GM21737 (cell line): ENCODE data around the gene RAB44.
"Not testable (repeated sequence)": the region's sequence is repeated elsewhere in the genome, so short reads cannot be mapped to it uniquely, and the experiment has no call there.

ENCODE experiments used
- ATAC-seq: cut with Tn5 transposase; IDR thresholded peaks from one replicate; pipeline ENCODE4 v1.9.1; 2021; ENCODE audit warnings: mild to moderate bottlenecking, moderate library complexity; ENCODE audit not compliant: unreplicated experiment

The RAB44 gene

DNA sequence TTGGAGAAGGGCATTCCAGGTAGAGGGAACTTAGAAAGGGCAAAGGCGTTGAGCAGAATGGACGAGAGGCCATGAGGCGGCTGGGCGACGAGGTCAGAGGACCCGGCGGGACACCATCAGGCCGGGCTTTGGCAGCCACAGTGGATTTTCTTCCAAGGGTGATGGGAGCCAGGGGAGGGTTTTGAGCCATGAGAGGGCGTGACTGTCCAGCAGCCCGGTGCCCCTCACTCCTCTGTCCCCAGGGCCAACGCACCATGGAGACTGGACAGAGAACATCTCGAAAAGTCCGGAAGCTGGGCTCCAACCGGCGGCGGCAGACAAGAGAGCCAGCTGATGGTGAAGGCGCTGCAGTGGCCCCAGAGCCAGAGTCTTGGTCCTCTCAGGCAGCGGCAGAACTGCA is 6.4 kb downstream of the RAB44 start:
- ATAC-seq: no peak

DNA sequence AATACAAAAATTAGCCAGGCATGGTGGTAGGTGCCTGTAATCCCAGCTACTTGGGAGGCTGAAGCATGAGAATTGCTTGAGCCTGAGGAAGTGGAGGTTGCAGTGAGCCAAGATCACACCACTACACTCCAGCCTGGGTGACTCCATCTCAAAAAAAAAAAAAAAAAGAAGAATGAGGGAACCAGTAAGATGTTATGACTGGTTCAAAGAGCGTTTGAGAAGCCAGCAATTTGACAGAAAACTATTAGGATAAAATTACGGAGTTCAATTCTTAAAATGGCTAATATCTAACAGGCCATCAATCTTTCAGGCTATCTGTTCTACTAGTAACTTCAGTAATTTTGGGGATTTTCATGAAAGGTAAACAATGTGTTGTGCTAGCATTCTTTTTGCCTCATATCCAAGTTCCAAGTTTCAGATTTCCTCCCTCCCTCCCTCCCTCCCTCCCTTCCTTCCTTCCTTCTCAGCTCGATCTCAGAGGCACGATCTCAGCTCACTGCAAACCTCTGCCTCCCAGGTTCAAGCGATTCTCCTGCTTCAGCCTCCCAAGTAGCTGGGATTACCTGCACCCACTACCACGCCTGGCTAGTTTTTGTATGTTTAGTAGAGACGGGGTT is 7.4 kb downstream of the RAB44 start:
- not testable (repeated sequence) for ATAC-seq

DNA sequence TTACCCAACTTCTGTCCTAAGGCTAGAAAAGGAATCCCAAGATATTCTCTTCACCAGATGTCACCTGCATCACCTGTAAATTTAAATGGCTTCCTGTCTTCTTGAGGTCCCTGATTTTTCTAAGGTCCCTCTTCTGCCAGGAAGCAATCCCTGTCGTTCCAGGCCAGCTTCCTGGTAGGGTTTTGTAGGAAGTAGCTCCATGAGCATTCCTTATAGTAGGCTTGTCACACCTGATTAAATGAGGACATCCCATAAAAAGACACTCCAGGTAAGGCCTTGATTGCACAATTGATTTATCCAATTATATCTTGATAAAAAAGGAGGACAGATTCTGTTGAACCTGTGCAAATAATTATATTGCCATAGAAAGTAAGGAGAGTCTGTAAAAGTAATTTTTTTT is 8.7 kb downstream of the RAB44 start:
- ATAC-seq: no peak

DNA sequence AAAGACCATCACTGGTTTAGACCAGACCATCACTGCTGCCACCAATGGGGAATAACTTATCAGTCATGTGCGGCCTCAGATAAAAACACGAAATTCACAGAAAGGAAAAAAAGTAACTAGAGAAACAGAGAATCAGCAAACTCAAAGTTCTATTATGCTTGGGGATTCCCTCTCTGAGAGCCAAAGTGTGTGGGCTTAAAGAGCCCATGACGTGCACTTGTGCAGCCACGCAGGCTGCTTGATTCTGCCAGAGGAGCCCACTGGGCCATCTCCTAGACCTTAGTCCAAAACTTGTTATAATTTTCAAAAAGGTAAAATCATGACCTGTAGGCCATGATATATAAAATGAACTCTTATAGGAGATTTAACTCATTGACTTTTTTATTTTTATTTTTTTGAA is 15.2 kb downstream of the RAB44 start:
- ATAC-seq: no peak

DNA sequence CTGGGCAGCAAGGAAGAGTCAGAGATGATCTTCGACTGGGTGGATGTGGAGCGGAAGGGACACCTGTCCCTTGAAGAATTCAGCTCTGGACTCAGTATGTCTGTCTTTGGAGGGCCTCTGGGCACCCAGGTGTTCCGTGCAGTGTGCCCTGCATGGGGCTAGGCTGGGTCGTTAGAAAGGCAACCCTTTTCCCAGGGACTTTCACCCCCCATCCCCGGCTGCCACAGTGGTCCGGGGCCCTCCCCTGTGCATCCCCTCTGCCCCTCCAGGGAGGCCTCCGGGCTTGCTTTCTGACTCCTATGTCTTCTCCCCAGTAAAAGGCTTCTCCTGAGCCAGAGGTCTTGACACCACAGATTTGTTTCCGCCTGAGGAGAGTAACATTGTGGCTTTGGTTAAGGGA is 16.2 kb downstream of the RAB44 start:
- no peak for ATAC-seq

DNA sequence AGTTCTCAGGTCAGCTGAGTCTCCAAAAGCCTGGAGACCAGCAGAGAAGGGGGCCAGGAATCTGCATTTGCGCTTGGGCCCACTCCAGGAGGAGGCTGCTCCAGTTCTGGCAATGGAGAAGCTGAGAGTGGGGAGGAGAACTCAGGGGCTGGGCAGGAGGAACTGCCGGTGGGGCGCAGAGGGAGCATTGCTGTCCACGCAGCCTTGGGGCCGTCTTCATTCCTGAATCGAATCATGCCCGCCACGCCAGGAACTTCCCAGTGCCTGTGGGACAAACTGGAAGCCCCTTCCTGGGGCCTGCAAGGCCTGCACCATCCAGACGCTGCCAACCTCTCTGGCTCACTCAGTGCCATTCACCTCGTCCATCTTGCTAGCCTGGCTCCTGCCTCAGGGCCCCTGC is 16.9 kb downstream of the RAB44 start:
- no peak for ATAC-seq

DNA sequence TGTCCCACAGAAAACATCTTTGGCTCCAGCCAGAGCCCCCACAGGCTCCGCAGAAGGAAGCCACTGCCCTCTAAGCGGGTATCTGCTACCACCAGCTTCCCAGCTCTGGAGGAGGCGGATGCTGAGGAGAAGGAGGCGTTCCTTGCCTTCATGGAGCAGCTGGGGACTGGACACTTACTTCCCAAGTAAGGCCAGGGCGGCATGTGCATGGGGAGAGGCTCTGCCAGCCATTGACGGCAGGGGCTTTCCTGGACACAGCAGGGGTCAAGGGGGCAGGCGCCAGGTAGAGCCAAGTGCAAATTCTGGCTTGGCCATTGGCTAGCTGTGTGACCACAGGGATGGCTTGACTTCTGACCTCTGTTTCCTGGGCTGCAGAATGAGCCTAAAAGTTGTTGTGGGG is 17.8 kb downstream of the RAB44 start:
- no peak for ATAC-seq

DNA sequence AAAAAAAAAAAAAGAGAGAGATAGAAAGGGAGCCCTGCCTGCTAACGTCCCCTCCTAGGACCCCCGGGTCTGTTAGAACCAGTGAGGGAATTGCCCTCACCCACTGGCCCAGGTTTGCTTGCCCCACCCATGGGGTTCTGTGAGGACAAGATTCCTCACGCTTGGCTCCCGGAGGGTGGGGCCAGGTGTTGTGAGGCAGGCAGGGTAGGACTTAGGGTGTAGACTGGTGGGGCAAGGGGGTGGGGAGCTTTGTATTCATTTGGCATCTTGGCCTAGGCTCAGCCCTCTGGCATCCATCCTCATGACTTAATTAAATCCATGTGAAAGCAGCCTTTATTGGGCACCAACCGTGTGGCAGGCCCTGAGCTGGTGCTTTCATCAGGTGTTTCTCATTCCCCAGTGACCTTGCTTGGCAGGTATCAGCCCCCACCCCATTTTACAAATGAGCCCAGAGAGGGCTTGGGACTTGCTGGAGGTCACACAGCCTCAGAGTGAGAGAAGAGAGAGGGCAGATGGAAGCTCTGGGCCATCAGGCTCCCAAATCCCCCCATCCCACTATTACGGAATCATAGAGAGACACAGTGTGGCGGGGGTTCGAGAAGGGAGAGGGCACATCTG is 19.0 kb downstream of the RAB44 start:
- no peak for ATAC-seq

DNA sequence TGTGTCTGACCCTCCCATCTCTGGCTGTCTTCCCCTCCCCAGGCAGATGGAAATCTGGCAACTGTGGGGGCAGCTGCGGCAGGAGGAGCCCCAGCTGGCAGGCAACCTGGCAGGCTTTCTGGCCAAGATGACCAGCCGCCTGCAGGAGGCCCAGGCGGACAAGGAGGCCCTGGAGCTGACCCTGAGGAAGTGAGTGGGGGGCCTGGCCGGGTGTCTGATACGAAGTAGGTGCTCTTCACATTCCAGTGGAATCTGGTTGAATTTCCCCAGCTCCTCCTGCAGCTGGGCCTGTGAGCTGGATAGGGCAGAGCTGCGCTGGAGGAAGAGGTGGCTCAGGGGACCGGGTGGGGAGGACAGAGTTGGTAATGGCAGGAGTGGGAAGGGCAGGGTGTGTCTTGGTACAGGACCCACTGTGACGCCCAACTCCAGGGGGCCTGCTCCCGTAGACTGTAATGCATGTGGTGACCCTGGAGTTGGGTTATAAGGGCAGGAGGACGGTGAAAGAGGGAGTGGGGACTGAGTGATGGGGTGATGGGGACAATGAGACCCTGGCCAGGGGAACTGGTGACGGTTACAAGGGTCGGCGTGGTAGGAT is 19.7 kb downstream of the RAB44 start:
- no peak for ATAC-seq

DNA sequence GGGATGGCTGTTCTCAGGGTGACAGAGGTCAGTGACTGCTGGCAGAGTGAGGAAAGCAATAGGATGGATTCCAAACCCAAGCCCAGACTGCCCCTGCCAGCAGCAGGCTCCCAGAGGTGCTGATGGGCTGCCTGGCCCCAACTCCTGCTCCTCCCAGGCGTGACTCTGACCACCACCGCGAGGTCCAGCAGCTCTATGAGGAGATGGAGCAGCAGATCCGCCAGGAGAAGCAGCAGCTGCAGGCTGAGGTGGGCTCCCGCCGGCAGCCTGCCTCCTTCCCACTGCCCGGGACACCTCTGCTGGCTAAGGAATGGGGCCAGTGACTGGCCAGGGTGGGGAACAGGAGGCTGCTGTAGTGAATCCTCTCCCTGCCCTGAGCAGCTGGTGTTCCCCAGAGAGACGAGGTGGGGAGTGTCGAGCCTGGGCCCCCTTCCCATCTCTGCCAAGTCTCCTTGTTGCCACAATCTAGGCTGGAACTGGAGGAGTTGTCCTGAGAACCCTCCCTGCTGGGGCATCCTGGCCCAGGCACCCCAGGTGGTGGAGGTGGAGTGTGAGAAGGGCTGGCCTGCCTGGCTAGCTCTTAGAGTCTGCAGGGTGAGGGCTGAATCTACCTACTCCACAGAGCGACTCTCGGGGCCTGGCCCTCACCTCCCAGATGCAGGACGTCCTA is 20.4 kb downstream of the RAB44 start:
- no peak for ATAC-seq

DNA sequence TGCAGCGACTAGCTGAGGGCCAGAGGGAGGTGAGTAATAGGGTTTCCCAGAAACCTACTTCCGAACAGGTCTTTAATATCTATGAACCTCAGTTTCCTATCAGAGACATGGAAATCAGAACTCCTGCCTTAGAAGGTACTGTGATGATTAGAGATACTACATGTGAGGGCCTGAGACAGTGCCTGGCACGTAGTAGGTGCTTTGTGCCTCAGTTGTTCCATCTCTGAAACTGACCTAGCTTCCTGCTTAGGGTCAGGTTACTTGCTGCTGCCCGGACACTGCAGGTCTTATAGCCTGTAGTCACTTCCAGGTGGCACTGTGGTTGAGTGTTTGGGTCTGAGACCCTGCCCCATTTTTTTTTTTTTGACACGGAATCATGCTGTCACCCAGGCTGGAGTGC is 20.9 kb downstream of the RAB44 start:
- no peak for ATAC-seq

DNA sequence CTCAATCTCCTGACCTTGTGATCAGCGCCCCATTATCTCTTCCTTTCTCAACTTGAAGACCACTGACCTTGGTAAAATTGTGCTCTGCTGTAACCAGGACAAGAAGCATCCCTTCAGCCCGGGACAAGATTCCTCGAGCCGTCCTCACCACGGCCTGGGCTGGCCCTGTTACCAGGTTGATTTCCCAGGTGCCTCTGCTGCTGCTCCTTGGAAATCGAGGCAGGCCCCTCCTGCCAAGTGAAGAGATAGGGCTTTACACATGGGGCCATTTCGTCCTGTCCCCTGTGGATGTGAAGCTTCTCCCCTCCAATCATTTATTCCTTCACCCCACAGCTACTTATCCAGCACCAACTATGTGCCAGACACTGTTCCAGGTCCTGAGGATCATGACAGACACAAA is 21.5 kb downstream of the RAB44 start:
- ATAC-seq: no peak

DNA sequence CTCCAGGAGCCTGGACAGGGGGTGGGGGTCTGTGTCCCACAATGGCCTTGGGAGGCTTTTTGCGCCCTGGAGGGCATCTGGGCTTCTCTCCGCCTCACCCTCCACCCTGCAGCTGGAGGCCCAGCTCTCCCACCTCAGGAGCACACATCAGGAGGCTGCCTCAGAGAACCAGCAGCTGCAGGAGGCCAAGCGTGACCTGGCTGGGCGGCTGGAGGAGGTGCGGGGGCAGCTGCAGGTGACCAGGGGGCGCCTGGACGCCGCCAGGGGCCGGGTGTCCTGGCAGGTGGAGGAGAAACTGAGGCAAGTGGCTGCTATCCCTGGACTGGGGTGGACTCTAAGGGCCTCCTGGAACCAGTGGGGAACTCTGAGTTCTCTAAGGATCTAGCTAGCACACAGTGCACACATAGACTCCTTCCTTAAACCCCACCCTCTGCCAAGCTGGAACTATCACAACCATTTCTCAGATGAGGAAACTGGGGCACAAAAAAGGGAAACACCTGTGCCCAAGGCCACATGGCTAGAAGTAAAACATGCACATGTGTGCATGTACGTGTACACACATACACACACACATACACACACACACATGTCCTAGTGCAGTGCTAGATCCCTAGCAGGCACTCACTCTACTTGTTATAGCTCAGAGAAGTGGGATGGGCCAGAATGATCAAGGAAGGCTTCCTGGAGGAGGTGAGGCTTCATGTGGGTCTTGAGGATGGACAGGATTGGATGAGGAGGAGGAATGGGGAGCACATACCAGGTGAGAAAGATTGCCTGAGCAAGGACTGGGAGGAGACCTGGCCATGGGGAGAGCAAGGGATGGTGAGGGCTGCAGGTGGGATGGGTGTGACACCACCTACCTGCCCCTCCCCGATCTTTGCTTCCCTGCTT is 22.9 kb downstream of the RAB44 start:
- no peak for ATAC-seq

DNA sequence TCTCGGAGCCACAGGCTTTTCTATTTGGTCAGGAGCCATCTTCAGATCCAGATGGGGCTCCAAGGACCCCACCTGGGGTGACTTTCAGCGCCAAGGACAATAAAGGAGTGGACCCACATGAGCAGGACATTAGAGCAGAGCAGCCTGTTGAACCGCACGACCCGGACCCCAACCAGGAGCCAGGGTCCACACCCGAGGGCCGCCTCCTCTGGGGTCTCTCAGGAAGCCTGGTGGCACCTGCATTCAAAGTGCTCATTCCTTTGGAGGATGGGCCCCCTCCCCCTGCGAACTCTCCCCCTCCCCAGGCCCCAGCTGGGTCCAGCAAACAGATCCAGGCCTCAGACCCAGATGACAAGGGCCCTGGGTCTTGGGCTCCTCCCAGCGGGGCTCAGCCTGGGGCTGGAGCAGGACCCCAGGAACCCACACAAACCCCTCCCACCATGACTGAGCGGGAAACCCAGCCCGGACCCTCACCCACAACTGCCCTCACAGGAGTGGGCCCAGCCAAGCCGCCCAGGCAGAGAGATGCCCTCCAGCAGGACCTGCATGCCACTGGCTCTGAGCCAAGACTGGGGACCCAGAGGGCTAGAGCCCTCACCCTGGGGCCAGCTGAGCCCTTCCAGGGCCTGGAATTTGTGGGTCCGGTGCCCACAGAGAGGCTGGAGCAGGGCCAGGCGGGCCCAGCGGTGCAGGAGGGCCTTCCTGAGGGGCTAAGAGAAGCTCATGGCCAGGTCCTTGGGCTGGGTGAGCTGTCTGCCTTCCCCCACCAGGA is 23.9 kb downstream of the RAB44 start:
- ATAC-seq: no peak

DNA sequence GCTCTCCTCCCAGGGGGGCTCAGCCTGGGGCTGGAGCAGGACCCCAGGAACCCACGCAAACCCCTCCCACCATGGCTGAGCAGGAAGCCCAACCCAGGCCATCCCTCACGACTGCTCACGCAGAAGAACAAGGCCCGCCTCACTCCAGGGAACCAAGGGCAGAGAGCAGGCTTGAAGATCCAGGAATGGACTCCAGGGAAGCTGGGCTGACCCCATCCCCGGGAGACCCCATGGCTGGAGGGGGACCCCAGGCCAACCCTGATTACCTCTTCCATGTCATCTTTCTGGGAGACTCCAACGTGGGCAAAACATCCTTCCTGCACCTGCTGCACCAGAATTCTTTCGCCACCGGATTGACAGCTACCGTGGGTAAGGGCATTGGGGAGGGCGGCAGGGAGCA is 24.7 kb downstream of the RAB44 start:
- no peak for ATAC-seq

DNA sequence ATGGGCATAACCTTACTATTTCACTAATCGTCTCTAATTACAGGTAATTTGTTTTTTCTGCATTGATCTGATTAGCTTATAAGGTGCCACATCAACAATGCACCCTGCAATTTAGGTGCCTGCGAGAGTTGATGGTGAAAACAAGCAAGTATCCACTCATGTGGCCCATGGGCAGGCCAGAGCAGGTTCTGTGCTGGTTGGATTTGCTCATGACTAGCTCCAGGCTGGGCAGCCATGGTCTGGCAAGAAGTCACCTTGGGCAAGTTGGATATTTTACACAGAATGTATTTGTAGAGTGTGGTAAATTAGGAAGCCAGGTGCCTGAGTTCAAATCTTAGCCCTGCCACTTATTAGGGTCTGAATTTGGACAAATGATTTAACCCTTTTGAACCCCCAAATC is 25.3 kb downstream of the RAB44 start:
- no peak for ATAC-seq

DNA sequence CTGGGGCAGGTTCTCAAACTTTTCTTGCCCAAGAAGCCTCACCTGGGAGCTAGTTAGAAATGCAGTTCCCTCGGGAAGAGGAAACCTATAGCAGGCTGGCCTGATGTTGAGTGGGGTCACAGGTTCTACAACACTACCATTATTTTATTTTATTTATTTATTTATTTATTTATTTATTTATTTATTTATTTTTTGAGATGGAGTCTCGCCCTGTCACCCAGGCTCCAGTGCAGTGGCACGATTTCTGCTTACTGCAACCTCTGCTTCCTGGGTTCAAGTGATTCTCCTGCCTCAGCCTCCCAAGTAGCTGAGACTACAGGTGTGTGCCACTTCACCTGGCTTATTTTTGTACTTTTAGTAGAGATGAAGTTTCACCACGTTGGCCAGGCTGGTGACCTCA is 26.4 kb downstream of the RAB44 start:
- not testable (repeated sequence) for ATAC-seq

DNA sequence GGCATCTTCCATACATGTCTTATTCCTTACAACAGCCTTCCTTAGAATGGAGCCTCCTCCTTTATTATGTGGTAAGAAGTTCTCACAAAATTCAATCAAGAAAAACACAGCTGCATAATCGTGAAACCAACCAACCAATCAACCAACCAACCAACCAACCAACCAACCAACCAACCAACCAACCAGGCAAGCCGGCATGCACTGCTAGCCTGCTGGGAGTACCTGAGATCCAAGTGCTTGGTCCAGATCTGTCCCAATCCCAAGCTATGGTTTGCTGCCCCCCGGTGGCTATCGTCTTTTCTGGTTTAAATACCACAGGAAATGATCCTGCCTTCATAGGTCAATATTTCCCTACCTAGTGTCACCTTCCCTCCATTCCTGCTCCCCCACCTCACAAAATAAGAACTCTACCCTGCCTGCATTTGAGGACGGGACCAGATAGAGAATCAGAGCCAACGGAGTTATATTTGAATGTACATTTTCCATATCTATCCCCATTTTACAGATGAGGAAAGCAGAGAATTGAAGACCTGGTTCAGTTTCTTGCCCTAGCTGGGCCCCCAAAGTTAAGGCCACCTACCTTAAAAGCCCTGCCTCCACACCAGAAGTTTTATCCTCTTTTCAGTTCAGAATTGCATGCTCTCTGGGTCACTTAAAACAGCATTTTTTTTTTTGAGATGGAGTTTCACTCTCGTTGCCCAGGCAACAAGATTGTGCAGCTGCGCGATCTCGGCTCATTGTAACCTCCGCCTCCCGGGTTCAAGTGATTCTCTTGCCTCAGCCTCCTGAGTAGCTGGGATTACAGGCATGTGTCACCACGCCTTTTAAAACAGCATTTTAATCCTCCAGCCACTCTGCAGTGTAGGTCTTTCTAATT is 27.1 kb downstream of the RAB44 start:
- no peak for ATAC-seq

DNA sequence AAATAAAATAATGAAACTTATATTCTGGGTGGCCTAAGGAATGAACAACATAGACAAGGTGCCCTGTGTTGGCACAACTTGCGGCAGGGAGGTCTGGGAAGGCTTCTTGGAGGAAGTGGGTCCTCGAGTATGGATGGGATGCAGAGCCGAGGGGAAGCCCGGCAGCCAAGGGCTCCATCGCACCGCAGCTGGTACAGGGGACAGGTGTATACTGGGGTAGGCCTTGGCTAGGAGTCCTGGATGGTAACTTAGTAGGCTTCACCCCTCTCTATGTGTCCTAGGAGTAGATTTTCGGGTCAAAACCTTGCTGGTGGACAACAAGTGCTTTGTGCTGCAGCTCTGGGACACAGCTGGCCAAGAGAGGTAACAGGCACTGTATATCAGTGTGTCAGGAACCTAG is 28.0 kb downstream of the RAB44 start:
- no peak for ATAC-seq
